IMR-90 (cell line): ENCODE measurements around the gene CLASP1.

Source experiments
- CHD1 ChIP-seq: IDR thresholded peaks from 2 replicates; pipeline ENCODE4 v1.6.1; 2012; ENCODE audit warnings: low read depth, low read length, improper control_type of control experiment
- POLR2A ChIP-seq: IDR thresholded peaks from 2 replicates; pipeline ENCODE4 v1.6.1; 2012; ENCODE audit warnings: mild to moderate bottlenecking, low read depth, low read length
- SMC3 ChIP-seq: fragments of 150-350 bp; IDR thresholded peaks from 2 replicates; pipeline ENCODE4 v1.6.1; 2016; ENCODE audit warnings: low read depth, mild to moderate bottlenecking, antibody characterized with exemption, low read length, moderate library complexity
- TF ChIP-seq, protein P1 (sequence below): conservative IDR thresholded peaks from 2 replicates; pipeline ENCODE4 v1.5.1; 2012; ENCODE audit warnings: mild to moderate bottlenecking, low read depth, low read length, improper control_type of control experiment

DNA sequence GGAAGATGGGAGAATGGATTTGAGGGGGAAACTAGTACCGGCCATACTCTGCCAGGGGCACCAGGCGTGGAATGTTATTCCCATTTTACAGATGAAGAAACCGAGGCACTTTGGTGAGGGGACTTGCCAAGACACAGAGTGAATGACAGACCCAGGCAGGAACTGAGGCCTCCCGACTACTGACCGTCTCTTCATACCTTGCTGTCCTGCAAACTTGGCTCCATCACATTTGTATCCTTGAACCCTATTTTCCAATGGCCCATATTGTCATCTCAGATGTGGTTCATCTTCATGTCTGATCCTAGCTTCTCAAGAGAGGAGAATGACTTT lies 358.0 kb downstream of the CLASP1 start:
- no peak for TF ChIP-seq POLR2A
- TF ChIP-seq, protein P1, sequence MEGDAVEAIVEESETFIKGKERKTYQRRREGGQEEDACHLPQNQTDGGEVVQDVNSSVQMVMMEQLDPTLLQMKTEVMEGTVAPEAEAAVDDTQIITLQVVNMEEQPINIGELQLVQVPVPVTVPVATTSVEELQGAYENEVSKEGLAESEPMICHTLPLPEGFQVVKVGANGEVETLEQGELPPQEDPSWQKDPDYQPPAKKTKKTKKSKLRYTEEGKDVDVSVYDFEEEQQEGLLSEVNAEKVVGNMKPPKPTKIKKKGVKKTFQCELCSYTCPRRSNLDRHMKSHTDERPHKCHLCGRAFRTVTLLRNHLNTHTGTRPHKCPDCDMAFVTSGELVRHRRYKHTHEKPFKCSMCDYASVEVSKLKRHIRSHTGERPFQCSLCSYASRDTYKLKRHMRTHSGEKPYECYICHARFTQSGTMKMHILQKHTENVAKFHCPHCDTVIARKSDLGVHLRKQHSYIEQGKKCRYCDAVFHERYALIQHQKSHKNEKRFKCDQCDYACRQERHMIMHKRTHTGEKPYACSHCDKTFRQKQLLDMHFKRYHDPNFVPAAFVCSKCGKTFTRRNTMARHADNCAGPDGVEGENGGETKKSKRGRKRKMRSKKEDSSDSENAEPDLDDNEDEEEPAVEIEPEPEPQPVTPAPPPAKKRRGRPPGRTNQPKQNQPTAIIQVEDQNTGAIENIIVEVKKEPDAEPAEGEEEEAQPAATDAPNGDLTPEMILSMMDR: no peak
- no peak for TF ChIP-seq CHD1
- no peak for TF ChIP-seq SMC3
